H9 (cell line): Measurements from ENCODE around the gene POLR3C. TPM values are rescaled to one million over a fixed set of nuclear protein-coding genes. Genes with fewer than 3 reads are reported as not detected.

Source experiments
- DNase-seq: peaks from one replicate; pipeline ENCODE4 v3.0.0-alpha.2; 2017
- H2AFZ ChIP-seq: one replicate; pipeline ENCODE4 v1.6.1; 2013; ENCODE audit warnings: mild to moderate bottlenecking, low read length, control low read depth, moderate library complexity
- H2AK5ac ChIP-seq: 2 replicates; pipeline ENCODE4 v1.6.1; 2013; ENCODE audit warnings: low read length, control low read depth, mixed read lengths; ENCODE audit not compliant: insufficient read length
- H2BK120ac ChIP-seq: one replicate; pipeline ENCODE4 v1.6.1; 2013; ENCODE audit warnings: low read depth, mild to moderate bottlenecking, low read length, control low read depth, inconsistent platforms; ENCODE audit not compliant: poor library complexity, severe bottlenecking
- H2BK12ac ChIP-seq: 2 replicates; pipeline ENCODE4 v1.6.1; 2013; ENCODE audit warnings: low read length, control low read depth, mixed read lengths, low read depth; ENCODE audit not compliant: insufficient read length
- H2BK15ac ChIP-seq: 2 replicates; pipeline ENCODE4 v1.6.1; 2013; ENCODE audit warnings: low read depth, low read length, control low read depth
- H2BK20ac ChIP-seq: one replicate; pipeline ENCODE4 v1.6.1; 2013; ENCODE audit warnings: low read depth, mild to moderate bottlenecking, low read length, control low read depth, inconsistent platforms; ENCODE audit not compliant: poor library complexity, severe bottlenecking
- H2BK5ac ChIP-seq: 2 replicates; pipeline ENCODE4 v1.6.1; 2013; ENCODE audit warnings: low read length, control low read depth, mixed read lengths; ENCODE audit not compliant: insufficient read length
- H3K14ac ChIP-seq: 2 replicates; pipeline ENCODE4 v1.6.1; 2013; ENCODE audit warnings: low read length, control low read depth; ENCODE audit not compliant: insufficient read depth
- H3K18ac ChIP-seq: 2 replicates; pipeline ENCODE4 v1.6.1; 2013; ENCODE audit warnings: low read depth, mild to moderate bottlenecking, mixed read lengths, low read length, control low read depth; ENCODE audit not compliant: insufficient read length
- H3K23ac ChIP-seq: 2 replicates; pipeline ENCODE4 v1.6.1; 2013; ENCODE audit warnings: low read length, control low read depth, mixed read lengths, low read depth; ENCODE audit not compliant: insufficient read length
- H3K23me2 ChIP-seq: 2 replicates; pipeline ENCODE4 v1.6.1; 2013; ENCODE audit warnings: low read depth, mild to moderate bottlenecking, mixed read lengths, low read length, control low read depth; ENCODE audit not compliant: insufficient read length, poor library complexity, severe bottlenecking
- H3K27ac ChIP-seq: 2 replicates; pipeline ENCODE4 v1.5.1; 2013; ENCODE audit warnings: low read length, control low read depth, mixed read lengths, low read depth; ENCODE audit not compliant: insufficient read length
- H3K27me3 ChIP-seq: 2 replicates; pipeline ENCODE4 v1.6.1; 2013; ENCODE audit warnings: low read length, control low read depth, inconsistent platforms; ENCODE audit not compliant: insufficient read depth
- H3K4ac ChIP-seq: 2 replicates; pipeline ENCODE4 v1.6.1; 2013; ENCODE audit warnings: low read depth, mild to moderate bottlenecking, control low read depth, inconsistent platforms, low read length, moderate library complexity
- H3K4me1 ChIP-seq: 2 replicates; pipeline ENCODE4 v1.6.1; 2013; ENCODE audit warnings: low read length, control low read depth, inconsistent platforms; ENCODE audit not compliant: insufficient read depth
- H3K4me2 ChIP-seq: 2 replicates; pipeline ENCODE4 v1.6.1; 2013; ENCODE audit warnings: low read length, control low read depth, mixed read lengths; ENCODE audit not compliant: insufficient read length, insufficient read depth
- H3K56ac ChIP-seq: 2 replicates; pipeline ENCODE4 v1.6.1; 2013; ENCODE audit warnings: low read depth, mild to moderate bottlenecking, mixed read lengths, low read length, control low read depth; ENCODE audit not compliant: insufficient read length
- H3K79me1 ChIP-seq: 2 replicates; pipeline ENCODE4 v1.6.1; 2013; ENCODE audit warnings: low read depth, mild to moderate bottlenecking, moderate library complexity, low read length, control low read depth, inconsistent platforms; ENCODE audit not compliant: insufficient read depth, poor library complexity, severe bottlenecking
- H3K79me2 ChIP-seq: 2 replicates; pipeline ENCODE4 v1.6.1; 2013; ENCODE audit warnings: low read length, control low read depth, inconsistent platforms; ENCODE audit not compliant: insufficient read depth
- H3K9ac ChIP-seq: 2 replicates; pipeline ENCODE4 v1.6.1; 2013; ENCODE audit warnings: low read length, control low read depth, mixed read lengths; ENCODE audit not compliant: insufficient read length; ENCODE audit errors: extremely low read depth
- H3K9me3 ChIP-seq: one replicate; pipeline ENCODE4 v1.6.1; 2013; ENCODE audit warnings: low read depth, low read length, inconsistent platforms; ENCODE audit not compliant: control insufficient read depth
- H3T11ph ChIP-seq: one replicate; pipeline ENCODE4 v1.6.1; 2013; ENCODE audit warnings: mild to moderate bottlenecking, low read length, control low read depth, inconsistent platforms
- H4K20me1 ChIP-seq: one replicate; pipeline ENCODE4 v1.6.1; 2013; ENCODE audit not compliant: control insufficient read depth, insufficient read length, insufficient read depth
- H4K5ac ChIP-seq: 2 replicates; pipeline ENCODE4 v1.6.1; 2013; ENCODE audit warnings: low read depth, mild to moderate bottlenecking, mixed read lengths, low read length, control low read depth; ENCODE audit not compliant: insufficient read length
- H4K8ac ChIP-seq: replicated peaks from 2 replicates; pipeline ENCODE4 v1.6.1; 2013; ENCODE audit warnings: low read length, control low read depth, mixed read lengths, low read depth; ENCODE audit not compliant: insufficient read length
- H4K91ac ChIP-seq: 2 replicates; pipeline ENCODE4 v1.6.1; 2013; ENCODE audit warnings: low read depth, mild to moderate bottlenecking, moderate library complexity, mixed read lengths, low read length, control low read depth; ENCODE audit not compliant: insufficient read length
- H3K27ac Mint-ChIP-seq, 3 experiments: 2 replicates in 2 of 3; 3 replicates in 1 of 3; pipeline ENCODE4 v1.8.0; 2020 to 2021; ENCODE audit warnings: mixed read lengths in 3 of 3, mild to moderate bottlenecking in 1 of 3, moderate library complexity in 1 of 3
- H3K27me3 Mint-ChIP-seq: 2 replicates; pipeline ENCODE4 v1.8.0; 2021; ENCODE audit warnings: low read depth, mild to moderate bottlenecking, moderate library complexity, mixed read lengths
- H3K36me3 Mint-ChIP-seq, 3 experiments: 2 replicates in 2 of 3; 3 replicates in 1 of 3; pipeline ENCODE4 v1.8.0; 2020 to 2021; ENCODE audit warnings: low read depth in 3 of 3, mixed read lengths in 3 of 3; ENCODE audit not compliant: insufficient read depth in 1 of 3
- H3K4me1 Mint-ChIP-seq, 2 experiments: 2 replicates each; pipeline ENCODE4 v1.8.0; 2020; ENCODE audit warnings: mixed read lengths in 2 of 2
- H3K4me3 Mint-ChIP-seq, 2 experiments: 2 replicates in 1 of 2; 3 replicates in 1 of 2; pipeline ENCODE4 v1.8.0; 2020 to 2021; ENCODE audit warnings: mild to moderate bottlenecking in 2 of 2, mixed read lengths in 2 of 2, moderate library complexity in 1 of 2
- H3K9me3 Mint-ChIP-seq, 2 experiments: 2 replicates in 1 of 2; 3 replicates in 1 of 2; pipeline ENCODE4 v1.8.0; 2020; ENCODE audit warnings: mild to moderate bottlenecking in 2 of 2, mixed read lengths in 2 of 2, moderate library complexity in 1 of 2
- CTCF ChIP-seq: fragments of 200-600 bp; sonication (generic); conservative IDR thresholded peaks from 3 replicates; pipeline ENCODE4 v1.8.0; 2021; ENCODE audit warnings: antibody characterized with exemption, mild to moderate bottlenecking
- WGBS: extraction: QIAGEN DNeasy Blood & Tissue Kit; methylation state at CpG from one replicate; pipeline ENCODE4 v1.1.7; 2013; ENCODE audit warnings: missing lambda C conversion rate, low lambda C conversion rate, mixed read lengths; ENCODE audit not compliant: insufficient read length; ENCODE audit errors: extremely low coverage; 5-methylcytosine and 5-hydroxymethylcytosine counted together
- total RNA-seq: library from RNA; stranded (reverse); gene quantifications from 2 replicates; pipeline ENCODE4 v1.2.1, GENCODE V29; 2021

The POLR3C gene
- total RNA-seq, 1 experiment from 2014 or later = 37.2 TPM

GRCh38 chr1:145874646-145875045, 50.6 kb downstream of the POLR3C start:
- Histone ChIP-seq H2AFZ (no peak overlapping the region), H3K79me2 (no peaks in the 10 kb centered on the region), H3K4me2 (no peak overlapping the region), H3K9me3 (no peaks in the 10 kb centered on the region), H2BK5ac (no peak overlapping the region), H2BK20ac (no peak overlapping the region), H4K5ac (no peak overlapping the region), H3K9ac (no peak overlapping the region), H3K27me3 (peaks cover 5% of the 10 kb centered on the region; the same call in 1 of the 2 replicates), H3K4ac (no peak overlapping the region), H3K23me2 (peaks cover 11% of the 10 kb centered on the region), H3K27ac (no peak overlapping the region), H2BK12ac (no peak overlapping the region), H3K79me1 (no peaks in the 10 kb centered on the region), H2AK5ac (no peak overlapping the region), H4K91ac (no peak overlapping the region), H2BK15ac (no peak overlapping the region), H4K20me1 (no peaks in the 10 kb centered on the region), H3T11ph (no peak overlapping the region), H3K14ac (no peak overlapping the region), H3K23ac (no peak overlapping the region), H3K18ac (no peak overlapping the region), H3K56ac (no peak overlapping the region), H3K4me1 (peaks cover 6% of the 10 kb centered on the region), H4K8ac (no peak overlapping the region), H2BK120ac (no peak overlapping the region)
- Mint-ChIP-seq H3K27ac (no peak overlapping the region), H3K9me3 (no peaks in the 10 kb centered on the region; a peak in 1 of 5 replicates), H3K27me3 (peaks cover 40% of the 10 kb centered on the region), H3K4me1 (peaks cover 28 to 42% of the 10 kb centered on the region in 2 experiments), H3K4me3 (no peak overlapping the region), H3K36me3 (no peaks in the 10 kb centered on the region)
- no peak for TF ChIP-seq CTCF
- no CpG with 5 or more reads among the region's 12 CpGs for WGBS
- no peak for DNase-seq
